Measurements from ENCODE around the gene CASQ1.

The CASQ1 gene

GRCh38 chr1:160205242-160206035, 15.1 kb downstream of the CASQ1 start, which contains the start of gene PEA15:
Gene PEA15 (plus strand): TSS chr1:160205384. CDS start chr1:160211545, 6,161 bp downstream.
- peak; percentile 44 to 61 for DNase-seq

DNA sequence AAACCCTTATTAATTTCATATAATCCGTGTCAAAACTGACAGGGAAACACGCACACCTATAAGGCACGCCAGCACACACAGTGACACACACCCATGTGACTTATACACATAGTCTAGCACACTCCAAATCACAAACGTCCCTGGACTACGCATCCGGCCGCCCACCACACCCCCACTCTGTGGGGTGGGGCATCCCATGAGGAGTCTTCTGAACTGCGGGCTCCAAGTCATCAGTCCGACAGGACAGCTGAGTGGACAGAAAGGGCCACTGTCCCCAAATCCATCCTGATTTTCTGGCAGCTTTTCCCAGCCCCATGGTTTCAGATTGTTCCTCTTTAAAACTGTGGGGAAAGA, 15.6 kb downstream of the CASQ1 start:
- no peak for DNase-seq

GRCh38 chr1:160206421-160207117, 16.2 kb downstream of the CASQ1 start:
- DNase-seq: no peak

DNA sequence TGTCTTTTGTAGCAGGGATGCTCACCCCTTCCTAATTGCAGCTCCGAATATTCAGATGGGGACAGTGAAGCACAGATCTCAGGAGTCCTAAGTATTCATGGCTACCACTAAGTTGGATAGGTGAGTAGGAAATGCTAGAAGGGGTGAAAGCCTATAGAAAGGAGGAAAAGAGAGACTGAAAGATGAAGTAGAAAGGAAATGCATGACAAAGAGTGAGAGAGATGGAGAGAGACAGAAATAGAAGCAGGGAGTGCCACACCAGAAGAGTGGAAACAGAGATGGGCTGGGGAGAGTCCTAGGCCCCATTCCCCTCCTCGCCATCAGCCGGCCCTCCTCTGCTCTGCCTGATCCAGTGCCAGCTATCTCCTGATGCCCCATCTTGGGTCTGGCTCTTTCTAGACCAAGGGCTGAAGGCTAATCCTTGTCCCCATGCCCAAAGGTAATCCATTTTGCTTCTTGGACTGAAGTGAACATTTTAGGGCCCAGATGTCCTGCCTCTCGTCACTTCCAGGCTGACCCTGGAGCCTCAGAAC, 16.8 kb downstream of the CASQ1 start:
- no peak for DNase-seq

DNA sequence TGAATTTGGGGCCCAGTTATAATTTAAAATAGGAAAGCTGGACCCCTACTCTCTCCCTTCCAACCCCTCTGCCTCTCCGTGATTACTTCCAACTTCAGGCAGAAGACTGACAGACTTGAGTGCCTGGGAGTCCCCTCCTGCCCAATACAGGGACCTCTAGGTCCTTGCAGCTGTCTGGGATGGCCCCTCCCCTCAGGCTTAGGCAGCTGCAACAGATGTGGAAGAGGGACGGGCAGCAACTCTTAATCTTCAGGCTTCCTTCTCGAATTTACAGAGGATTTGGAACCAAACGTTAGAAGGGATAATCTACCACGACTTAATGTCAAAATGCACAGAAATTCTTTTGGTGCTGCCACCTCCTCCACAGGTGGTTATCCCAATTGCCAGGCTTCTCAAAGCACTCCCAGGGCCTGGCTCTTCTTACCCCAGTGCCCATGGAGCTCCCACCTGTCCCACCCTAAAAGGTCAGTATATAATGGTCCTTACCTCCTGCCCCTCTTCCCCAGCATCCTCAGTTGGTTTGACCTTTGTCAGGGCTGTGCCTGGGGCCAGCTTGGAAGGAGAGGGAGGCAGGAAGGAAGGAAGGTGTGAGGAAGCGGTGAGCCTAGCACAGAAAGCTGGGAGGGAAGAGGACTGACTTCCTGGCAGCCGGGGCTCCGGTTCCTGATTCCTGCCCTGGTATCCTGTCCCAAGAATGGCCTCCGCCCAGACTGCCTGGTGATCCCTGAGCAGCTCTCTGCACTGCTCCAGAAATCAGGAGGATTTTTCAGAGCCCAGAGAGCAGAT, 17.6 kb downstream of the CASQ1 start:
- no peak for DNase-seq

- DNase-seq: no peak
Measured at GRCh38 chr1:160208557-160209320, 18.4 kb downstream of the CASQ1 start.

DNA sequence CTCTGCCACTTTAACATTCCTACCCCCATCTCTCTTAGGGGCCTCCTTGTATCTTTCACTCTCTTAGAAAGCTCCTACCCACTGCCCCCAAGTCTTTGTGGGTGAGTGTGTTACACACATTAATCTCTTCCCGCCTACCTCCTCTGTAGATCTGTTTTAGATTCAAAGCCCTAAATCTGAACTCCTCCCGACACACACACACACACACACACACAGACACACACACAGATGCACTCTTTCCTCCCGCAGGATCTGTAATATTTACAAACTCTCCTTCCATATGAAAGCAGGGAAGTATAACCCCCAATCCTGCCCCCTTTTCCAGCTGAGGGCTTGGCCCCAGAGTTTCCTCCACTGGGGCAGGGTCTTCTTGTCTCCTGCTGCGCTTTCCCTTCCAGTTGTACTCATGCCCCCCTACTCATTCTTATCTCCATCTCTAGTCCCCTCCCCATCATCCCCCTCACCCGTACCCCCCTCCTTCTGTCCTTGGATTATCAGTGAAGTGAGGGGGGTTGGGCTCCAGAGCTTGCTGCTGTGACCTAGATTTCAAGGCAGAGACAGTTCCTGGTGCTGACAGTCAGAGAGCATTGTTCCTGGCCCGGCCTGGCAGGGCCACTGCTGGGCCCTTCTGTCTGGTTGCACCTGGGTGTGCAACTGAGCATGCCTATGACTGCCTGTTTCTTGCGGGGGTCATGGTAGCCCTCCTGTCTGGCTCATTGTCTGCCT, 19.1 kb downstream of the CASQ1 start:
- DNase-seq: no peak

- no peak for DNase-seq
Measured at GRCh38 chr1:160210561-160210960, 20.2 kb downstream of the CASQ1 start.

DNA sequence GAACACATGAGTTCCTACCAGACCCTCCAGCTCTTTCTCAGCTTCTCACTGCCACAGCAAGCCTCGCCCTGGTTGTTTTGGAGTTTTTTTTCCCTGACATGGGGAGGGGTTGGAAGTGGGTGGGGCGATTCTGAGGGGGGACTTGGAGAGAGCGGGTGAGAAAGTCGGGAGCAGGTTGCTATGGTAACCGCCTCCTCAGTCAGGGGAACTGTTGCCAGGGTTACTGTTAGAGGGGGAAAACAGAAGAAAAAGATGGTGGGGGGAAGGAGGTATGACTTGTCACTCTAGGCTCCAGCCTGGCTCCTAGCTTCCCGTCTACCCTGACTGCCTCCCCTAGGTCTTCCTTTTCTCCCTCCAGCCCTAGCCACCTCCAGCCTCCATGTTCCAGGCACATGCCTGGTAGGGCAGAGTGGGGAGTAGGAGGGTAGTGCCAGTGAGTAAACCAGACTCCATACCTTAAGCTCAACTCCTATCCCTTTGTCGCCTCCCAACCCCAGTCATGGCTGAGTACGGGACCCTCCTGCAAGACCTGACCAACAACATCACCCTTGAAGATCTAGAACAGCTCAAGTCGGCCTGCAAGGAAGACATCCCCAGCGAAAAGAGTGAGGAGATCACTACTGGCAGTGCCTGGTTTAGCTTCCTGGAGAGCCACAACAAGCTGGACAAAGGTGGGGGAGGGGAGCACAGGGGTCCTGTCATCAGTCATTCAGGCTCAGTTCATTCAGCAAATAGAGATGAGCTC, 20.8 kb downstream of the CASQ1 start:
- no peak for DNase-seq

GRCh38 chr1:160214481-160215140, 24.2 kb downstream of the CASQ1 start:
- no peak for DNase-seq

- DNase-seq: no peak
Measured at GRCh38 chr1:160216301-160216700, 25.9 kb downstream of the CASQ1 start.

GRCh38 chr1:160217481-160218051, 27.2 kb downstream of the CASQ1 start:
- no peak for DNase-seq

- DNase-seq: no peak
Measured at GRCh38 chr1:160219062-160219929, 28.9 kb downstream of the CASQ1 start.

- DNase-seq: no peak
Measured at GRCh38 chr1:160220301-160220700, 29.9 kb downstream of the CASQ1 start.

- DNase-seq: no peak
Measured at GRCh38 chr1:160221089-160221488, 30.7 kb downstream of the CASQ1 start.

- DNase-seq: no peak
Measured at GRCh38 chr1:160222546-160222945, 32.2 kb downstream of the CASQ1 start.

- no peak for DNase-seq
Measured at GRCh38 chr1:160224606-160225005, 34.2 kb downstream of the CASQ1 start.

DNA sequence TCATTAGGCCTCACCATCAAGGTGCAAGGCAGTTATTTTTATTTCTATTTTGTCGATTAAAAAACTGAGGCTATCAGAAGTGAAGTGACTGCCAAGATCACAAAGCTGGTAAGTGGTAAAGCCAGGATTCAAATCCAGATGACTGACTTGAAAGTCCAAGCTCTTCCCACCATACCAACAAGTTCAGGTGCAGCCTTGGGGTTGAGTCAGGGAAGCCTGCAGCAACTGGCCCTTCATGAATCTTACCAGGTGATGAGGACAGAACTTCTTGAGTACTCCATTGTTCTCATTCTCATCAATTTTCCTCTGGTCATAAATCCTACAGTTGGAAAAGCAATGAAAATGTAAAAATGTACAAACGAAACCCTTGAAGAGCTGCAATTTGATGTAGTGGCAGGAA, 35.0 kb downstream of the CASQ1 start:
- no peak for DNase-seq

DNA sequence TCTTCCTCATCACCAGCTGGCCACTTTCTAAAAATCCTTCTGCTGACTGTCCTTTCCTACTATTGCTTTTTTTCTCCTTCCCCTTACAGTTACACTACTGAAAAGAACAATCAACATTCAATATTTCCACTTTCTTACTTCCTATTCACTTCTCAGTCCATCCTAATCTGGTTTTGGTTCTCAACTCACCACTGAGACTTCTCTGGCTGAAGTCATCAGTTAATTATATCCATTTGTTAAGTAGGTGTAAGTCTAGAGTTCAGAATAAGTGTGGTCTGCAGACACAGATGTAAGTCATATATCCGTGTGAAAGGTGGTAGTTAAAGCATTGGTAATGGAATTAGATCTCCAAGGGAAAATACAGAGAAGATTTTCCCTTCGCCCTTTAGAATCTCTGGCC, 36.2 kb downstream of the CASQ1 start:
- no peak for DNase-seq

All from NCI-H1930 (cell line).